ENCODE data around the gene PAFAH1B2.

PAFAH1B2 gene

DNA sequence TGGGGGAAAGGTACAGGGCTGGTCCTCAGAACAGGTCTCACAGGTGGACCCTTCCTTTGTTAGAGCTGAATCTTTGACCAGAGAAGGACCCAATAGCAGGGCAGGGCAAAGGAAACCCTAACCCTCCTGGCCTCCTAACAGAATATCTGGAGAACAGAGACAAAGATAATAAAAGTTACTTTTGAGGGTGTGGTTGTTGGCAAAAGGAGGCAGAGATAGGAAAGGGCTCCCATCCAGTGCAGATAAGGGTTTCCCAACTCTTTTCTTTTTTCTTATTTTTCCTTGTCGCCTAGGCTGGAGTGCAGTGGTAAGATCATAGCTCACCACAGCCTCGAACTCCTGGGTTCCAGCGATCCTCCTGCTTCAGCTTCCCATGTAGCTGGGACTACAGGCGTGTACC lies 75.9 kb downstream of the PAFAH1B2 start:
- no peak overlapping the region for H3K4me3 ChIP-seq (ENCODE audit: low read length)
- no peak for TF ChIP-seq ZNF274 (IDR thresholded peaks at IDR 0.05; ENCODE audit: low read depth, low read length)

DNA sequence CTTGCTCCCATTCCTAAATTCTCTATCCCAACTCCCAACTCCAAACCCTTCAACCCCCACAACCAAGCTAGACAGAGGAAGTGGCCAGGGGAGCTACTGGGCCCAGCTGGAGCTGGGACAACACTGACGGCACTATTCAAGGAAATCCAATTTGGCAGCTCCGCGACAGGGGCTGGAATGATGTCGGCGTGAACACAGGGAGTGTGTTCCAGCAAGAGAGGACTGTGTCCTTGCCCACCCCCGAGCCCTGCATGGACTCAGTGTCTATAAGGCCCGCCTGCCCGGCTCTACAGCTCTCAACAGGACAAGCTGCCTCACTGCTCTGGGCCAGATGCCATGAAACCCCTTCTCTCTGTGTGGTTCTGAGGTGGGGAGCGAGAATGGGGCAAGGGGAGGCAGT lies 76.5 kb downstream of the PAFAH1B2 start:
- H3K4me3 ChIP-seq (ENCODE audit: low read length): no peak overlapping the region
- TF ChIP-seq ZNF274 (IDR thresholded peaks at IDR 0.05; ENCODE audit: low read depth, low read length): no peak

DNA sequence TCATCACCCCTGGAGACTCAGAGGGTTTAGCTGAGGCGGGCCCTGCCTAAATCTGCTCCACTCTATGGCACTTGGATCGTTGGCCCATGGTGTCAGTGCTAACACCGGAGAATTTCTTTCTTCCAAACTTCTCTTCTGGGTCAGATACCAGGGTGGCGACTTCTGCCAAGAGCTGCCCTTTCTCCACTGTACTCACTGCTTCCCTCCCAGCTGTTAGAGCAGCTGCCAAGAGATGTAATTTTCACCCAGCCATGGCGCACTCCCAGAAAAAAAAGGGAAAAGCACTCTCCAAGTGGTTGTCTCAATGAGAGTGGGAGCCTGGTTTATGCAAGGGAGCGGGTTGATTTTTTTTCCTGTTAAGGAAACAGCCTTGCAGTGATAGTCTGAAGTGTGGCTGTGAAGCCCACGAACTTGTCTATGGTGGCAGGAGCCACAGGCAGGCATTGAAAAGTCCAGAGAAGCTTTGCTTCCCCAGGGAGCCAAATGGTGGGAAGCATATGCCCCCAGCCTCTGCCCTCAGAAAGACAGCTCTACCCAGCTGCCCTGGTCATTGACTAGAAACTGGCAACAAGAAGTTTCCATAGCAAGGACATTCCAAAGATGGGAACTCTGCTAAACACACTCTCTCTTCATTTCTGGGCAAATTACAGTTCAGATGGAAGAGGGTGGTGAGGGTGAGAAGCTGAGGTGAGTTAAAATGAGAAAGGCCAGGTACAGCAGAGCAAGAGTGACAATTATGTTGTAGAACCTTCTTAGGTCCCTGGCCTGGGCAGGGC lies 77.1 kb downstream of the PAFAH1B2 start:
- no peak for TF ChIP-seq ZNF274 (IDR thresholded peaks at IDR 0.05; ENCODE audit: low read depth, low read length)
- H3K4me3 ChIP-seq (ENCODE audit: low read length): no peak overlapping the region

DNA sequence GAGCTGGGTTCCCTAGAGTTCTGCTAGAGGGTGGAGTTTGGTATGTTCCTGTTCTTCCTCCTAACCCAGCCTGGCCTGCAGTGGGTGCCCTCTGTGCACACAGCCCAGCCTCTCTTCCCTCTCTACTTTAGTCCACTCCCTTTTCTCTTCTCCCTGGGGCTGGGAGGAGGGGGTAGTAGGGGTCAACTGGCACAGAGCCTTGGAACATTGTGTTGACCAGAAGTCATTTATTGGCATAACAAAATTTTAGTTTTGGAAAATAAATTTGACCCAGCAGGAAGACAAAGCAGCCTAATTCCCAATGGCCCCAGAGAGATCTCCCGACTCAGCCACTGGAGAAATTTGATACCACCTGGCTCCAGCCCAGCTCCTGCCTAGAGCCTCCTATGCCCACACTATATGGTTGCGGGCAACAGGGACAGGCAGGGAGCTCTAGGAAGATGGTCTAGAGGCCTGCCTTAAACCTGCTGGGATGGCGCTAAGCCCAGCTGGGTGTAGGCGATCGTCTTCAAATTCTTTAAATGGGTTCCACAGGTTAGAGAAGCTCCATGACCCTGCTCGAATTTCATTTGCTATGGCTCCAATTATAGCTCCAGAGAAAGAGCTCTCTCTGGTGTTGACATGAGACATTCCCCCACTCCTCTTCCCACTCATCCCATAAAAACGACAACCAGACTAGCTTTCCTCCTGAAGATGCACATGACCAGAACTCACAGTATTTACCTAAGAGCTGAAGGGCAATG lies 77.9 kb downstream of the PAFAH1B2 start:
- no peak overlapping the region for H3K4me3 ChIP-seq (ENCODE audit: low read length)
- TF ChIP-seq ZNF274 (IDR thresholded peaks at IDR 0.05; ENCODE audit: low read depth, low read length): no peak

DNA sequence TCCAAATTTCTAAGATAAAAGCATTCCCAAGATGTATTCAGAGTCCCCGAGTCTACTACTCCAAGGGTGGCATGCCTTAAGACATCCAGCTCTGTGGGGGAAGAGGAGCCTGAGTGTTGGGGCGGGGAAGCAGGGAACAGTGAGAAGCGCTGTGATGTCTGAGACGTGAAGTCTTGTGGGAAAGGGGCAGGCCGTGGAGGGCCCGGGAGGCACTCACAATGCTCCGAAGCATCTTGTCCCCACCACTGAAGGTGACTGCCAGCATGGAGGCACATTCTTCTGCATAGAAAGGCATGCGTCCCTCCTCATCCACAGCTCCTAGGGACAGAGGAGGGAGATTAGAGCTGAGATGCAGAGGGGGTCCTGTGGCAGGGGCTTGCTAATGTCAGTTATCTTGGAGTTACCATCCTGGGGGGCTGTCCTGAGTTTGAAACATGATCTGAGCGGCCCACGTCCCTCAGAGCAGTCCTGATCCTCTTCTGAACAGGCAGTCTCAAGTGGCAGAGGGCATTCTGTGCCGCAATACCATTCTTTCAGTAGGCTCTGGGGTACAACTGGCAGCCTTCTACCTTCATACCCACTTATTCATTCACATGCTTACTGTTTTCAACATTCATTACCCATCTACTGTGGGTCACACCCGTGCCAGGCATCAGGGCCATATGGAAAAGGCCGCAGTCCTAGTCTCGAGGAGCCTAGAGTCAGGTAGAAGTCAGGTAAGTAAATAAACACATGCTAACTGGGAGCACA lies 79.1 kb downstream of the PAFAH1B2 start:
- H3K4me3 ChIP-seq (ENCODE audit: low read length): no peak overlapping the region
- TF ChIP-seq ZNF274 (IDR thresholded peaks at IDR 0.05; ENCODE audit: low read depth, low read length): no peak

DNA sequence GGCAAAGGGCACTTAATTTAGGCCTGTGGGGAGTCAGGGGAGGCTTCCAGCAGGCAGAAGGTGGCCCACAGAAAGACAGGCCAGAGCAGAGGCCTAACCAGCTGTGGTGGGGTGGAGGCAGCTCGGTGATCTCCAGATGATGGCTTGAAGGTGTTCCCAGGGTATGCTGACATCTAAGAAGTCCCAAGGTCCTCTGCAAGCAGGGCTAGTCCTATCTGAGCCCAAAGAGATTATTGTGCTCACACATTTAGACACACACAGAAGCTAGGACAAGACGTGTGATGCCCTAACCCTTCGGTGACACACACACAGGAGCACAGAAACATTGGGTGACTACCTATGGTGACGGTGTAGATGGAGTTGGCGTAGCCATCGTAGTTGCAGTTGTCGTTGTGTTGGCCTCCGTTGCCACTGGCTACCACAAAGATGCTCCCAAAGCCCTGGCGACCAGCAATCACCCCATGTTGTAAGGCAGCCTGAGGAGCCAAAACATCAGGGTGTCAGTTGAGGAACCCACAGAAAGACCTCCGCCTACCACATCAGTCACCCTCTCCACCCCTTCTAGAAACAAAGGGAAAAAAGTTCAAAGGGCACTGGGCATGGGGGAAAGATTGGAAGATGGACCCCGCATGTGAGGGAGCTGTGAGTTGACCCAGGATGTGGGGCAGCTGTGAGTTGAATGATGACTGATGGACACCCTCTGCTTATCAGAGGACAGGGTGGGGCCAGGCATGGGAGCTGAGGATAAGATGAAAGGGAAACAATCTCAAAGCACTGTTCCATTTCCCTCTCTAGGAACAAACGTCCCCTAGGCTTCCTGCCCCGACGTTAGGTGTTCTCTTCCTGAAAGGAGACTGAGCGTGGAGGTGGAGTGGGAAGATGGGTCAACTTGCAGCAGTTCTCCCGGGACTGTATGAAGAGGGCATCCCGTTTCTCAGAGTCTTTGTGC lies 79.9 kb downstream of the PAFAH1B2 start:
- no peak overlapping the region for H3K4me3 ChIP-seq (ENCODE audit: low read length)
- no peak for TF ChIP-seq ZNF274 (IDR thresholded peaks at IDR 0.05; ENCODE audit: low read depth, low read length)

DNA sequence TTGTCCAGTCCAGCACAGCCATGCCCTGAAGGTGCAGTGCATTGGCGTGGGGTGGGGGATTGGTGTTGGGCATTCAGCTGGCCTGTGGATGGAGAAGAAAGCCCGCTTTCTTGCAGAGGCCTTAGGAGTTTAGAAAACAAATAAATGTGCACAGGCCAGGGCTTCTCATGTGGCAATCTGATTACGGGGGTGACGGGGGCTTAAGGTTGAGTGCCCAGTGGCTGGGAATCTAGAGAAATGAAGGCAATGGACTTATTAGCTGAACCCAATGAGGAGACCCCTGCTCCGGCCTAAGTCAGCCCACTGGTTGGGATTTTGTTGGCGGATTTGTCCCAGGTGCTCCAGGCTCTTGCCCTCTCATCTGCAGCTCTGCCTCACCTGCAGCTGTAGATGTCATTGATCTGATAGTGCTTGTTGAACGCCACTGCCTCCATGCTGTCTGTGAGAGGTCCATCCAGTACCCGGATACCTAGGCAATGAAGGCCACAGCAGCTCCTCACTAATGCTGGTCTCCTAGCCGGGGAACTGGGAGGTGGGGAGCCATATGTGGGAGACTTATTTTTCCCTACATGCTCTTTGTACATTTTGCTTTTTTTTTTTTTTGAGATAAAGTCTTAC lies 81.6 kb downstream of the PAFAH1B2 start:
- no peak for TF ChIP-seq ZNF274 (IDR thresholded peaks at IDR 0.05; ENCODE audit: low read depth, low read length)
- H3K4me3 ChIP-seq (ENCODE audit: low read length): no peak overlapping the region
